Neuronal stem cell (in vitro differentiated cells): ENCODE measurements around the gene KAZN.

Source experiments
- DNase-seq: peaks from one replicate; pipeline ENCODE4 v3.0.0-alpha.2; 2013; ENCODE audit warnings: low spot score
- H2AFZ ChIP-seq: one replicate; pipeline ENCODE4 v1.6.1; 2013; ENCODE audit warnings: mild to moderate bottlenecking, low read length, inconsistent platforms
- H2AK5ac ChIP-seq: 2 replicates; pipeline ENCODE4 v1.6.1; 2013; ENCODE audit warnings: low read depth, mild to moderate bottlenecking, inconsistent platforms, low read length, moderate library complexity, mixed read lengths
- H2BK120ac ChIP-seq: 2 replicates; pipeline ENCODE4 v1.6.1; 2013; ENCODE audit warnings: low read depth, mild to moderate bottlenecking, inconsistent platforms, low read length, moderate library complexity, mixed read lengths
- H2BK12ac ChIP-seq: one replicate; pipeline ENCODE4 v1.6.1; 2013; ENCODE audit warnings: low read length, inconsistent platforms
- H2BK15ac ChIP-seq: 2 replicates; pipeline ENCODE4 v1.6.1; 2013; ENCODE audit warnings: mild to moderate bottlenecking, low read length, inconsistent platforms, mixed read lengths
- H2BK5ac ChIP-seq: one replicate; pipeline ENCODE4 v1.6.1; 2013; ENCODE audit warnings: inconsistent platforms, mild to moderate bottlenecking, low read length, moderate library complexity
- H3K14ac ChIP-seq: one replicate; pipeline ENCODE4 v1.6.1; 2013; ENCODE audit warnings: low read length, inconsistent platforms
- H3K18ac ChIP-seq: 2 replicates; pipeline ENCODE4 v1.6.1; 2013; ENCODE audit warnings: low read length, inconsistent platforms
- H3K23ac ChIP-seq: 2 replicates; pipeline ENCODE4 v1.6.1; 2013; ENCODE audit warnings: low read depth, mild to moderate bottlenecking, mixed read lengths, low read length, inconsistent platforms; ENCODE audit not compliant: poor library complexity
- H3K27ac ChIP-seq: replicated peaks from 3 replicates; pipeline ENCODE4 v1.5.1; 2013; ENCODE audit warnings: low read length, inconsistent platforms
- H3K27me3 ChIP-seq, 3 experiments: 2 replicates each; pipeline ENCODE4 v1.6.1; 2013; ENCODE audit warnings: low read length in 3 of 3, mild to moderate bottlenecking in 2 of 3, inconsistent platforms in 1 of 3, low read depth in 1 of 3, mixed read lengths in 1 of 3, moderate library complexity in 1 of 3; ENCODE audit not compliant: control insufficient read depth in 3 of 3, insufficient read depth in 3 of 3
- H3K36me3 ChIP-seq, 2 donors: replicated peaks in 1 of 2; 2 replicates each; pipeline ENCODE4 v1.6.1; 2013; ENCODE audit warnings: low read length in 2 of 2; ENCODE audit not compliant: control insufficient read depth in 2 of 2, insufficient read depth in 2 of 2
- H3K4ac ChIP-seq: 2 replicates; pipeline ENCODE4 v1.6.1; 2013; ENCODE audit warnings: inconsistent platforms, mild to moderate bottlenecking, low read length, moderate library complexity
- H3K4me1 ChIP-seq, 2 donors: 1 replicate in 1 of 2; 2 replicates in 1 of 2; pipeline ENCODE4 v1.6.1; 2013; ENCODE audit warnings: low read length in 2 of 2, low read depth in 1 of 2; ENCODE audit not compliant: control insufficient read depth in 2 of 2, insufficient read depth in 1 of 2
- H3K4me2 ChIP-seq: one replicate; pipeline ENCODE4 v1.6.1; 2013; ENCODE audit warnings: mild to moderate bottlenecking, low read length, inconsistent platforms; ENCODE audit not compliant: insufficient read depth, poor library complexity, severe bottlenecking
- H3K4me3 ChIP-seq, 2 donors: 2 replicates each; pipeline ENCODE4 v1.5.1; 2013; ENCODE audit warnings: low read length in 2 of 2, mild to moderate bottlenecking in 2 of 2, inconsistent platforms in 1 of 2, moderate library complexity in 1 of 2
- H3K79me1 ChIP-seq: one replicate; pipeline ENCODE4 v1.6.1; 2013; ENCODE audit warnings: low read depth, mild to moderate bottlenecking, inconsistent platforms, low read length, moderate library complexity
- H3K9ac ChIP-seq: one replicate; pipeline ENCODE4 v1.6.1; 2013; ENCODE audit warnings: mild to moderate bottlenecking, low read depth, low read length, inconsistent platforms; ENCODE audit not compliant: poor library complexity
- H3K9me3 ChIP-seq, 2 donors: replicated peaks in 1 of 2; 2 replicates each; pipeline versions ENCODE3 to v1.6.1; 2013; ENCODE audit warnings: low read length in 2 of 2, mild to moderate bottlenecking in 2 of 2, inconsistent platforms in 1 of 2, low read depth in 1 of 2, mixed read lengths in 1 of 2, moderate library complexity in 1 of 2; ENCODE audit not compliant: control insufficient read depth in 2 of 2, insufficient read depth in 1 of 2
- H4K8ac ChIP-seq: one replicate; pipeline ENCODE4 v1.6.1; 2013; ENCODE audit warnings: low read depth, mild to moderate bottlenecking, inconsistent platforms, low read length, moderate library complexity
- H4K91ac ChIP-seq: one replicate; pipeline ENCODE4 v1.6.1; 2013; ENCODE audit warnings: low read length, low read depth, mild to moderate bottlenecking, inconsistent platforms; ENCODE audit not compliant: poor library complexity
- WGBS, 2 donors: extraction: QIAGEN DNeasy Blood & Tissue Kit; methylation state at CpG; one replicate each; pipeline ENCODE4 v1.1.7; 2013; ENCODE audit warnings: missing lambda C conversion rate in 2 of 2, mixed read lengths in 1 of 2; ENCODE audit not compliant: insufficient read length in 2 of 2, insufficient replicate concordance in 1 of 2; ENCODE audit errors: extremely low coverage in 2 of 2; 5-methylcytosine and 5-hydroxymethylcytosine counted together

The KAZN gene

DNA sequence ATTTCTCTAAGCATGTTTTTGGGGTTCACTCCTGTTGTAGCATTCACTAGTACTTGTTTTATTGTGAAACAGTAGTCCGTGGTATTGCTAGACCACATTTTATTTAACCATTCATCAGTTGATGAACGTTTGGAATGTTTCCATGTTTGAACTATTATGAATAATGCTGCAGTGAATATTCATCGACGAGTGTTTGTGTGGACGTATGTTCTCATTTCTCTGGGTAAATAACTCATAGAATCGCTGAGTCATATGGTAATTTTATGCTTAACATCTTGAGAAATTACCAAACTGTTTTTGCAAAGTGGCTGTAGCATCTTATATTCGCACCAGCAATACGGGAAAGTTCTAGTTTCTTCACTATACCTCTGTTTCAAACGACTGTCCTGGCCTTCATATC is 28.0 kb upstream of the KAZN start:
- Histone ChIP-seq H3K4ac (no peak overlapping the region), H2BK15ac (no peak overlapping the region), H3K18ac (no peak overlapping the region), H2BK5ac (no peak overlapping the region), H3K27ac (no peak overlapping the region), H3K4me1 (peaks cover 0 to 1% of the 10 kb centered on the region in 2 donors), H3K79me1 (no peaks in the 10 kb centered on the region), H3K36me3 (no peaks in the 10 kb centered on the region), H2BK120ac (no peak overlapping the region), H3K9ac (no peak overlapping the region), H2BK12ac (no peak overlapping the region), H3K4me3 (no peak overlapping the region), H3K4me2 (no peak overlapping the region), H4K91ac (no peak overlapping the region), H3K27me3 (no peaks in the 10 kb centered on the region), H3K9me3 (peaks cover 0 to 40% of the 10 kb centered on the region in 2 donors), H4K8ac (no peak overlapping the region), H2AK5ac (no peak overlapping the region), H2AFZ (no peak overlapping the region), H3K23ac (no peak overlapping the region), H3K14ac (no peak overlapping the region)
- WGBS, 2 donors, result no CpG with 5 or more reads among the region's 9 CpGs
- no peak for DNase-seq

DNA sequence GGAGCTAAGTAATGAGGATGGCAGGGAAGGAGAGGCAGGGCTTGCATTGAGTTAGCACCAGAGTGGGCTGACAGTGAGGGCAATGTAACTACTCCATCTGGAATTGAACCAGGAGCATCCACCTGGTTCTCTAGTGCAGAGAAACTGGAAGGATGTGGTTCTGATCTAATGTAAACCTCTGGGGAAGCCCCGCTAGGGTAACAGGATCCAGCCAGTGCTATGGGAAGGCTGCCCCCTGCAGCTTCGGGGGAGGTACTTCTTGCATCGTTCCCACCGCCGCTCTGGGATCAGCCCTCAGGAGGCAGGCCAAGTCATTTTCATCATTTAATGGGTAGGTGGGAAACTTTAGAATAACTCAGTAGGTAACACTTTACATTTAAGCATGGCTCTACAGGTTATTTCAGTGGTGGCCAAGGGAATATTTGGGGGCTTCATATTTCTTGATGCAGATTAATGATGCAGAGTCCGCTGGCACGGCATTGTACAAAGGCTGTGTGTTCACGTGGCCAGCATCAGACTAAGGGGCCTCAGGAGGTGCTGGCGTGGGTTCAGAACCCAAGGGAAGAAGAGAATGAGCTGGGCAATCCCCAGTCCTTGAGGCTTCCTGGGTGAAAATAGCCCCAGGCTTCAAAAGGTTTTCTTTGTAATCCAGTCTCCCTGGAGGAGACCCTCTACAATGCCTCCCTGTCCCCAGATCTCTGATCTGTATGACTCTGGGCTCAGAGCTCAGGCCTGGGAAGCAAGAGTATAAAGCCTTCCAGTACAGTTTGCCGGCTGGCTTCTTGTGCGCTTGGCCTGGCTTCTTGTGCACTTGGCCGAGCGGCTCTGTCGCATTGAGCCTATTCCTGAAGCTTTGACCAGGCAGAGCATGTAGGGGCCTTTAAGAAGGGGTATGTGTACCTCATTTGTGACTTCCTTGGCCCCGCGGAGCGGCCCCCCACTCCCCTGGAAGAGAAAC is 26.4 kb upstream of the KAZN start:
- Histone ChIP-seq H2BK120ac (no peak overlapping the region), H4K8ac (no peak overlapping the region), H2BK5ac (no peak overlapping the region), H3K23ac (no peak overlapping the region), H3K4ac (no peak overlapping the region), H3K27me3 (no peaks in the 10 kb centered on the region), H3K9ac (no peak overlapping the region), H3K9me3 (peaks cover 0 to 25% of the 10 kb centered on the region in 2 donors), H3K4me1 (peaks cover 0 to 1% of the 10 kb centered on the region in 2 donors), H3K4me3 (no peak overlapping the region), H2AFZ (peak overlapping the region; percentile 62), H3K14ac (no peak overlapping the region), H2AK5ac (no peak overlapping the region), H3K79me1 (no peaks in the 10 kb centered on the region), H3K18ac (peak overlapping the region; percentile 44), H4K91ac (no peak overlapping the region), H2BK12ac (no peak overlapping the region), H3K4me2 (no peak overlapping the region), H3K27ac (no peak overlapping the region), H3K36me3 (no peaks in the 10 kb centered on the region), H2BK15ac (no peak overlapping the region)
- no CpG with 5 or more reads among the region's 17 CpGs for WGBS, 2 donors
- peak; percentile 4 for DNase-seq

DNA sequence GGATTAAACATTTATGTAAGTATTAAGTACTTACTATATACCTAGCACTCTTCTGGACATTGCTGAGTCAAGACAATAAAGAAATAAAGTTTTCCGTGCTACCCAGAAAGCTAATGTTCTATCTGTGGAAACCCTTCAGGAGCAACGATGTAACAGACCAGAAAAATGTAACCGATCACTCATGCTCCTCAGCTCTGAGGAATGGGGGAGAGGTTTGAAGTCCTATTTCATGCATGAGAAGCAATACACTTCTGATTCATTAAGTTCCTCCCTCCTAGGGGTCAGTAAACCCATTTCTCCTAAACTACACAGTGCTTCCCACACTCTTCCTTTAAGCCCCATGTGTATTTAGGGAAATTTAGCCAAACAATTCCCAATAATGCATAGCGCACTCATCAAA is 25.6 kb upstream of the KAZN start:
- no peaks in the 10 kb centered on the region for H3K79me1 ChIP-seq
- H3K4me1 ChIP-seq, result peaks cover 0 to 1% of the 10 kb centered on the region in 2 donors
- no peak for DNase-seq
- no peak overlapping the region for H2BK120ac ChIP-seq
- no peak overlapping the region for H3K9ac ChIP-seq
- no peak overlapping the region for H3K23ac ChIP-seq
- no peak overlapping the region for H3K4me3 ChIP-seq
- H3K4ac ChIP-seq, result no peak overlapping the region
- no peak overlapping the region for H2AFZ ChIP-seq
- no peak overlapping the region for H4K8ac ChIP-seq
- peaks cover 0 to 17% of the 10 kb centered on the region in 2 donors for H3K9me3 ChIP-seq
- H3K27me3 ChIP-seq, result no peaks in the 10 kb centered on the region
- no peak overlapping the region for H2BK12ac ChIP-seq
- no peaks in the 10 kb centered on the region for H3K36me3 ChIP-seq
- no peak overlapping the region for H3K18ac ChIP-seq
- WGBS, 2 donors, result no CpG with 5 or more reads among the region's 4 CpGs
- H4K91ac ChIP-seq, result no peak overlapping the region
- H2BK5ac ChIP-seq, result no peak overlapping the region
- H3K27ac ChIP-seq, result no peak overlapping the region
- H2BK15ac ChIP-seq, result no peak overlapping the region
- H2AK5ac ChIP-seq, result no peak overlapping the region
- no peak overlapping the region for H3K14ac ChIP-seq
- H3K4me2 ChIP-seq, result no peak overlapping the region

DNA sequence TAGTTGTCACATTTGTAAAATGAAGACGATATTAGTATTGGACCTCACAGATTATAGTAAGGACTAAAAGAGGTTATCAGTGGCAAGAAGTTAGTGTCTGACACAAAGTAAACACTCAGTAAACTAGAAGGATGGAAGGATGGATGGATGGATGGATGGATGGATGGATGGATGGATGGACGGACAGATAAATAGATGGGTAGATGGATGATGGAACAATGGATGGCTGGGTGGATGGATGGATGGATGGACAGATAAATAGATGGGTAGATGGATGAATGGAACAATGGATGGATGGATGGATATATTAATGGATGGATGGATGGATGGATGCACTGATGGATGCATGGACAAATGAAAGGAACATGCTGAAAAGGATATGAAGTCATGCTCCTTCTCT is 22.3 kb upstream of the KAZN start:
- Histone ChIP-seq H3K36me3 (no peaks in the 10 kb centered on the region), H4K8ac (no peak overlapping the region), H3K23ac (no peak overlapping the region)

More for the DNA sequence above, 22.3 kb upstream of the KAZN start:
- no peaks in the 10 kb centered on the region for H3K79me1 ChIP-seq
- no peak overlapping the region for H2BK120ac ChIP-seq
- no peak overlapping the region for H2BK15ac ChIP-seq
- no peak overlapping the region for H3K14ac ChIP-seq
- H3K4me2 ChIP-seq, result no peak overlapping the region
- H3K4ac ChIP-seq, result no peak overlapping the region
- no peak overlapping the region for H2BK12ac ChIP-seq
- peaks cover 2 to 12% of the 10 kb centered on the region in 2 donors for H3K9me3 ChIP-seq
- WGBS, 2 donors, result no CpG with 5 or more reads among the region's 2 CpGs
- no peaks in the 10 kb centered on the region for H3K27me3 ChIP-seq
- no peak overlapping the region for H2AK5ac ChIP-seq
- no peak overlapping the region for H2AFZ ChIP-seq
- peaks cover 0 to 1% of the 10 kb centered on the region in 2 donors for H3K4me1 ChIP-seq
- no peak overlapping the region for H3K4me3 ChIP-seq
- no peak overlapping the region for H4K91ac ChIP-seq
- no peak overlapping the region for H2BK5ac ChIP-seq
- H3K9ac ChIP-seq, result no peak overlapping the region
- no peak overlapping the region for H3K27ac ChIP-seq
- no peak overlapping the region for H3K18ac ChIP-seq
- DNase-seq, result no peak
